HepG2 (cell line): ENCODE results near the gene ATG16L1.

Experiments
- CTCF ChIP-seq: sonication (generic); formaldehyde crosslinking; IDR thresholded peaks from 2 replicates; pipeline ENCODE4 v1.5.0; 2020; ENCODE audit warnings: mild to moderate bottlenecking, missing genetic modification reagents, moderate library complexity
- ELF1 ChIP-seq: sonication (generic); formaldehyde crosslinking; IDR thresholded peaks from 2 replicates; pipeline ENCODE4 v1.4.0; 2020; ENCODE audit warnings: missing genetic modification reagents
- EZH2 ChIP-seq: conservative IDR thresholded peaks from 2 replicates; pipeline ENCODE4 v1.6.1; 2012; ENCODE audit warnings: mild to moderate bottlenecking, low read depth, low read length, moderate library complexity
- GLI4 ChIP-seq: sonication (generic); formaldehyde crosslinking; IDR thresholded peaks from 2 replicates; pipeline ENCODE4 v1.5.1; 2020; ENCODE audit warnings: missing genetic modification reagents, mild to moderate bottlenecking, moderate library complexity, borderline replicate concordance
- HDAC2 ChIP-seq: sonication (generic); formaldehyde crosslinking; IDR thresholded peaks from 2 replicates; pipeline ENCODE4 v1.4.0; 2020; ENCODE audit warnings: missing genetic modification reagents
- SKIL ChIP-seq: sonication (generic); formaldehyde crosslinking; IDR thresholded peaks from 2 replicates; pipeline ENCODE4 v1.8.0; 2022; ENCODE audit warnings: missing genetic modification reagents, mild to moderate bottlenecking, moderate library complexity, borderline replicate concordance
- ZNF232 ChIP-seq: sonication (generic); formaldehyde crosslinking; IDR thresholded peaks from 2 replicates; pipeline ENCODE4 v1.4.0; 2020; ENCODE audit warnings: missing genetic modification reagents, borderline replicate concordance
- ZNF274 ChIP-seq: sonication (generic); formaldehyde crosslinking; IDR thresholded peaks from 2 replicates; pipeline ENCODE4 v1.5.1; 2020; ENCODE audit warnings: mild to moderate bottlenecking, missing genetic modification reagents
- ZNF550 ChIP-seq: sonication (generic); formaldehyde crosslinking; IDR thresholded peaks from 2 replicates; pipeline ENCODE4 v1.4.0; 2020; ENCODE audit warnings: mild to moderate bottlenecking, missing genetic modification reagents, borderline replicate concordance

GRCh38 chr2:233209533-233210171 lies 41.8 kb upstream of the ATG16L1 start:
- TF ChIP-seq ELF1 (no peak), ZNF274 (no peak), ZNF232 (CRISPR knock-in tag) (no peak), GLI4 (CRISPR knock-in tag) (no peak), HDAC2 (CRISPR knock-in tag) (no peak), EZH2 (no peak), ZNF550 (no peak), SKIL (CRISPR knock-in tag) (no peak), CTCF (CRISPR knock-in tag) (no peak)
